ENCODE results near the gene TMEM63C.
A peak's percentile ranks its signal among the peaks of the same experiment; 100 is the strongest.

Gene TMEM63C

GRCh38 chr14:77251870-77252269 is 70.3 kb downstream of the TMEM63C start:
- no peak for FAIRE-seq
- no peak for DNase-seq (ENCODE audit: low spot score)

- FAIRE-seq, result no peak
These were observed 72.0 kb downstream of the TMEM63C start for GRCh38 chr14:77253333-77254190.

GRCh38 chr14:77256694-77257093 is 75.1 kb downstream of the TMEM63C start:
- no peak for FAIRE-seq
- no peak for DNase-seq (ENCODE audit: low spot score)

More at GRCh38 chr14:77253333-77254190, 72.0 kb downstream of the TMEM63C start:
- no peak for DNase-seq (ENCODE audit: low spot score)

GRCh38 chr14:77257700-77258099 is 76.1 kb downstream of the TMEM63C start:
- no peak for DNase-seq (ENCODE audit: low spot score)
- no peak for FAIRE-seq

- no peak for FAIRE-seq
- DNase-seq (ENCODE audit: low spot score), result no peak
These were observed 77.0 kb downstream of the TMEM63C start for GRCh38 chr14:77258566-77258965.

GRCh38 chr14:77259025-77259715 is 77.6 kb downstream of the TMEM63C start:
- FAIRE-seq (no peak), DNase-seq (ENCODE audit: low spot score) (no peak)

GRCh38 chr14:77260199-77260598 is 78.6 kb downstream of the TMEM63C start:
- DNase-seq (ENCODE audit: low spot score), result no peak
- FAIRE-seq, result no peak

- no peak for FAIRE-seq
These were observed 79.0 kb downstream of the TMEM63C start for GRCh38 chr14:77260631-77261030.

GRCh38 chr14:77264466-77265186 is 83.0 kb downstream of the TMEM63C start:
- DNase-seq (ENCODE audit: low spot score), result no peak
- peak; percentile 20 for FAIRE-seq

More at GRCh38 chr14:77260631-77261030, 79.0 kb downstream of the TMEM63C start:
- DNase-seq (ENCODE audit: low spot score), result no peak

- no peak for FAIRE-seq
- DNase-seq (ENCODE audit: low spot score), result no peak
These were observed 83.6 kb downstream of the TMEM63C start for GRCh38 chr14:77265187-77265515.

GRCh38 chr14:77265561-77266335 is 84.2 kb downstream of the TMEM63C start:
- DNase-seq (ENCODE audit: low spot score) (no peak), FAIRE-seq (no peak)

GRCh38 chr14:77266336-77266735 is 84.7 kb downstream of the TMEM63C start:
- FAIRE-seq, result no peak
- DNase-seq (ENCODE audit: low spot score), result no peak

- DNase-seq (ENCODE audit: low spot score), result no peak
- FAIRE-seq, result no peak
These were observed 86.5 kb downstream of the TMEM63C start for GRCh38 chr14:77267937-77268699.

- no peak for DNase-seq (ENCODE audit: low spot score)
- peak; percentile 9 for FAIRE-seq
These were observed 87.5 kb downstream of the TMEM63C start for GRCh38 chr14:77268989-77269600.

GRCh38 chr14:77270361-77271112 is 88.9 kb downstream of the TMEM63C start:
- no peak for DNase-seq (ENCODE audit: low spot score)
- FAIRE-seq, result no peak

- no peak for FAIRE-seq
- DNase-seq (ENCODE audit: low spot score), result no peak
These were observed 89.6 kb downstream of the TMEM63C start, which contains the start of gene NGB for GRCh38 chr14:77271113-77271710. NGB (minus strand) TSS chr14:77271206; CDS start chr14:77270937, 269 bp downstream.

GRCh38 chr14:77272261-77272660 is 90.7 kb downstream of the TMEM63C start:
- DNase-seq (ENCODE audit: low spot score) (no peak), FAIRE-seq (no peak)

- FAIRE-seq, result no peak
These were observed 92.2 kb downstream of the TMEM63C start for GRCh38 chr14:77273796-77274195.

More at GRCh38 chr14:77273796-77274195, 92.2 kb downstream of the TMEM63C start:
- DNase-seq (ENCODE audit: low spot score), result no peak
